ENCODE results near the gene MAP2K3. TPM values are rescaled to one million over a fixed set of nuclear protein-coding genes. Genes with fewer than 3 reads are reported as not detected.

Gene MAP2K3
- total RNA-seq, 4 donors from 2014 or later = 54.1 to 64.1 (median 55.2) TPM

GRCh38 chr17:21358682-21359482 lies 74.4 kb downstream of the MAP2K3 start:
- intact Hi-C loops (cut with DNase I; ENCODE audit: low total_unique reads) = no loop called here
- no peak for DNase-seq (ENCODE audit: low spot score in 2 of 2)
- H3K4me3 ChIP-seq (ENCODE audit: low read depth, poor library complexity, severe bottlenecking) = no peak overlapping the region
- 27 to 39% methylated on average over 10 to 12 of the region's 12 CpGs for WGBS, 2 donors
- no peak for TF ChIP-seq CTCF (IDR thresholded peaks at IDR 0.05)
- TF ChIP-seq POLR2A (IDR thresholded peaks at IDR 0.05) = no peak

GRCh38 chr17:21359483-21359840 lies 75.0 kb downstream of the MAP2K3 start:
- 69 to 79% methylated on average over 8 to 9 of the region's 9 CpGs for WGBS, 2 donors
- TF ChIP-seq CTCF (IDR thresholded peaks at IDR 0.05) = no peak
- TF ChIP-seq POLR2A (IDR thresholded peaks at IDR 0.05) = no peak
- H3K4me3 ChIP-seq (ENCODE audit: low read depth, poor library complexity, severe bottlenecking) = no peak overlapping the region
- no peak for DNase-seq (ENCODE audit: low spot score in 2 of 2)
- intact Hi-C loops (cut with DNase I; ENCODE audit: low total_unique reads) = no loop called here

GRCh38 chr17:21360048-21360447 lies 75.5 kb downstream of the MAP2K3 start:
- intact Hi-C loops (cut with DNase I; ENCODE audit: low total_unique reads) = no loop called here
- WGBS, 2 donors = 78 to 79% methylated on average over 7 of the region's 7 CpGs
- no peak for DNase-seq (ENCODE audit: low spot score in 2 of 2)
- no peak for TF ChIP-seq POLR2A (IDR thresholded peaks at IDR 0.05)
- no peak for TF ChIP-seq CTCF (IDR thresholded peaks at IDR 0.05)
- H3K4me3 ChIP-seq (ENCODE audit: low read depth, poor library complexity, severe bottlenecking) = no peak overlapping the region

- intact Hi-C loops (cut with DNase I; ENCODE audit: low total_unique reads) = no loop called here
- WGBS, 2 donors = 82 to 88% methylated on average over 5 of the region's 5 CpGs
- no peak overlapping the region for H3K4me3 ChIP-seq (ENCODE audit: low read depth, poor library complexity, severe bottlenecking)
- DNase-seq (ENCODE audit: low spot score in 2 of 2) = no peak
- TF ChIP-seq CTCF (IDR thresholded peaks at IDR 0.05) = no peak
- TF ChIP-seq POLR2A (IDR thresholded peaks at IDR 0.05) = no peak
Observed at GRCh38 chr17:21361020-21361809, 76.7 kb downstream of the MAP2K3 start.

- TF ChIP-seq POLR2A (IDR thresholded peaks at IDR 0.05) (no peak), CTCF (IDR thresholded peaks at IDR 0.05) (no peak)
- DNase-seq (ENCODE audit: low spot score in 2 of 2) = no peak
- H3K4me3 ChIP-seq (ENCODE audit: low read depth, poor library complexity, severe bottlenecking) = no peak overlapping the region
- intact Hi-C loops (cut with DNase I; ENCODE audit: low total_unique reads) = no loop called here
Observed at GRCh38 chr17:21362331-21362931, 77.9 kb downstream of the MAP2K3 start.

All from lower leg skin (tissue), 4 donors.